ENCODE measurements around the gene TIMP3.

GRCh38 chr22:32853662-32854061 lies 52.2 kb downstream of the TIMP3 start:
- TF ChIP-seq CTCF (optimal IDR thresholded peaks at IDR 0.05 in 1 of 3, IDR thresholded peaks at IDR 0.05 in 1 of 3, conservative IDR thresholded peaks at IDR 0.05 in 1 of 3; ENCODE audit: extremely low read depth in 1 of 3, insufficient read depth in 2 of 3, low read length in 3 of 3), result no peak
- TF ChIP-seq EZH2 (IDR thresholded peaks at IDR 0.05; ENCODE audit: low read length), result no peak
